ENCODE measurements around the gene MEGF9.
A peak's percentile ranks its signal among the peaks of the same experiment; 100 is the strongest.
"Not testable (repeated sequence)": the region's sequence is repeated elsewhere in the genome, so short reads cannot be mapped to it uniquely, and the experiment has no call there.

Gene MEGF9

GRCh38 chr9:120714088-120714845 lies at the start of gene MEGF9:
TSS of gene MEGF9 (minus strand) at chr9:120714470. CDS start at chr9:120714358, 112 bp downstream.
- DNase-seq = peak; percentile 97

GRCh38 chr9:120761006-120761405 lies 46.7 kb upstream of the MEGF9 start:
- no peak for DNase-seq

- DNase-seq = no peak
These were observed 45.6 kb upstream of the MEGF9 start for GRCh38 chr9:120759755-120760400.

- DNase-seq = no peak
These were observed 44.3 kb upstream of the MEGF9 start for GRCh38 chr9:120758544-120758943.

GRCh38 chr9:120757026-120757913 lies 43.0 kb upstream of the MEGF9 start:
- DNase-seq = no peak

GRCh38 chr9:120756531-120756930 lies 42.3 kb upstream of the MEGF9 start:
- DNase-seq = no peak

- DNase-seq = peak; percentile 9
These were observed 41.7 kb upstream of the MEGF9 start for GRCh38 chr9:120755810-120756434.

- DNase-seq = no peak
These were observed 40.8 kb upstream of the MEGF9 start for GRCh38 chr9:120755044-120755443.

- DNase-seq = no peak
These were observed 36.2 kb upstream of the MEGF9 start for GRCh38 chr9:120750421-120750820.

- DNase-seq = not testable (repeated sequence)
These were observed 32.1 kb upstream of the MEGF9 start for GRCh38 chr9:120746366-120746765.

GRCh38 chr9:120745278-120745677 lies 31.0 kb upstream of the MEGF9 start:
- DNase-seq = no peak

- DNase-seq = peak; percentile 19
These were observed 28.7 kb upstream of the MEGF9 start for GRCh38 chr9:120742951-120743416.

- DNase-seq = no peak
These were observed 27.4 kb upstream of the MEGF9 start for GRCh38 chr9:120741701-120742100.

GRCh38 chr9:120741191-120741590 lies 26.9 kb upstream of the MEGF9 start:
- no peak for DNase-seq

- DNase-seq = no peak
These were observed 25.9 kb upstream of the MEGF9 start for GRCh38 chr9:120740132-120740531.

GRCh38 chr9:120737416-120738165 lies 23.3 kb upstream of the MEGF9 start:
- DNase-seq = no peak

- DNase-seq = no peak
These were observed 22.6 kb upstream of the MEGF9 start for GRCh38 chr9:120736881-120737280.

GRCh38 chr9:120735415-120736126 lies 21.3 kb upstream of the MEGF9 start:
- no peak for DNase-seq

GRCh38 chr9:120734607-120735410 lies 20.5 kb upstream of the MEGF9 start:
- DNase-seq = no peak

- no peak for DNase-seq
These were observed 18.9 kb upstream of the MEGF9 start for GRCh38 chr9:120733190-120733589.

Data from NCI-H1092 treated with DMSO at 0.1 percent for 48 hours (cell line).